IPS-NIHi7 (cell line): ENCODE measurements around the gene DOCK1.

Experiments used
- DNase-seq: peaks from one replicate; pipeline ENCODE4 v3.0.0; 2012; ENCODE audit warnings: mixed read lengths; ENCODE audit errors: extremely low spot score

Gene DOCK1

DNA sequence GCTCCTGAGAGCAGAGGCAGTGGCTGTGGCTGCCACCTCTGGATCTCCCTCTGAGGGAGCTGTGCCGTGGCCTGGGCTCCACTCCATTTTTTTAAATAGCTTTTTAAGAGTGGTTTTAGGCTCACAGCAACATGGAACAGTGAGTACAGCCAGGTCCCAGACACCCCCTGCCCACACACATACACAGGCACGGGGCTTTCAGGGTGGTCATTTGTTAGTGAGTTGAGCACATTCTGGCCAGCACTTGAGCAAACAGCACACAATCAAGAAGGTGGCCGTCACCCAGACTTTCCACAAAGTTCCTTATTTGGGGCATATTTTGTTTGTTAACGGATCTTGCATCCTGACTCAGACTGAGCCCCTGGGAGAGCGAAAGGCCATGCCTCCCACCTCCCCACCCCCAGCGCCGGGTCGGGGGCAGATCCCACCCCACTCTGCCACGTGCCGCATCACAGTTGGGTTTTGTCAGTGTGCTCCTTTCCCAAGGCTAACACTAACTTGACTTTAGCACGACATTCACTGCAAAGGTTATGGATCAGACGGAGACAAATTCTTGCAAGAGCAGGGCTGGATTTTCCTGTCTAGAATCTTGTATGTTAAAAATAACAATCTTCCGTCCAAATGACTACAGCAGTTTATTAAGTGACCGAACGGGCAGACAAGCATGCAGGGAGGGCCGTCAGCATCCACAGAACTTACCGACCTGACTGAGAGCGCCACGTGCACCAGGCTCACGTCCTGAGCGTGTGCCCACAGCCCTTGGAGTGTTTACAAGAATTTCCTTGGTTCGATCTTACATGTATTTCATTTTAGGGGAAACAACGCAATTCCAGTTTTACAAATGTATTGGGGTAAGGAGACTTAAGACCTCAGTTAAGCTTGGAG is 487.4 kb downstream of the DOCK1 start:
- DNase-seq: no peak

DNA sequence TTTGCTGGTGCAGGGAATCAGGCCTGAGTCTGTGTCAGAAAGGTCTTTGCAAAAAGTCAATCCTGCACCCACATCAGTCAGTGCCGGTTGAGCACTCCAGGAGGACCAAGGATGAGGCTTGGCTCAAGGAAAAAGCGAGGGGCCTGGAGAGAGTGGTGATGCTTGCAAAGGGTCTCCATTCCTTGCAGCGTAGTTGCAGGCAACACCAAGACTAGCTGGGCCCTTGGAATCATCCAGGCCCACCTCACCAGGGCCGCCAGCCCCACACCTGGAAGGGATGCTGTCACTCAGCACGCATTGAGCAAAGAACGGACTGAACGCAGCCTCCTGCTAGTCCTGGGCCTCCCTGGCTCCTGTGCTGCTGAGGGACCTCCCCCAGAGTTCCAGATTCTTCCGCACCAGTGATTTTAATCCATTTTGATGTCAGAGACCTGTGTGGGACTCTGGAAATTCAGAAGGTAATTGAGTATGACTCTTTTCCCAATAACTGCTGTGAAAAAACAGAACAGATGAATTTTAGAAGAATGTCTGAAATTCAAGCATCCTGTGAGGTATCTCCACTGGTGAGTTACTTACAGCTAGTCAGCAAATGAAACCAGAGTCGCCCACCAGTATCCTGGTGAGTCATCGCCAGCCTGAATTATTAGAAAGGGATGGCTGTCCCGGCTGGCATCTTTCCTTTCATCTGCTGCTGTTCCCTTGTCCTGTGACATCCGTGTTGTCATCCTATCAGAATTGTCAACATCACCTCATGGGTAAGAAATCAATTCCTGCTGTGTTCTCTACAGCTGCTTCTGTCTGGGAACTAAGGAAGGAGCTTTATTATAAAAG is 493.1 kb downstream of the DOCK1 start:
- peak; percentile 29 for DNase-seq

DNA sequence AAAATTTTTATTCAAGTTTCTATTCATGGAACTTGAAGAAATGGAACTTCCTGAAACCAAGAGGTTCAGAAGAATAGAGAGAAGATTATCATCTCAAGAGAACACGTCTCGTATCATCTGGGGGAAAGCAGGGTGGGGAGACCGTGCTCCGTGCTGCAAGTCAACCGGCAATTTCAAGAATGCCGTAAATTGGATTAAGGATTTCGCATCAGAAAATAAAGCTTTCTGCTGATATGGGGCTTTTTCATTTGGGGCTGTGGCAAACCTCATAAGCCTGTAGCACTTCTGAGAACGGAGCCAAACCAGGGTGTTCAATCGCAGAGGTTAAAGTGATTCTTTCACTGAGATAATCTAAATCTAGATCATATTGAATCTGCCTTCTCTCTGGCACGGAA is 493.7 kb downstream of the DOCK1 start:
- no peak for DNase-seq

DNA sequence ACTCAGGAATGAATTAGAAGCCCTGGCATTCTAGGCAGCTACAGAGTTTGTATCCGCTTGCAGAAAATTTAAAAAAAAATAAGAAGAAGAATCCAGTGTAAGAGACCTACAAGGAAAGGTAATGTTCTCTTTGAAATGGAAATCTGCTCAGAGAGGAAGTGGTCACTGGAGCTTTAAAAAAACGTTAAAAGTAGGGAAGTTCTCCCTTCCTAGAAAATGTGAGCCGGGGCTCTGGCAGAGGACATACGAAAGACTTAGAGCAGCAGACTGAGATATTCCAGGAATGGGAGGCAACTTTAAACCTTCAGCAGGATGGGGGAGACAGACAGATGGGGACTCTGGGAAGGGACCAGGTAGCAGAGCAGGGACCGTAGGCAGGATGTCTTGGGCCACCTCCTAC is 494.4 kb downstream of the DOCK1 start:
- no peak for DNase-seq

DNA sequence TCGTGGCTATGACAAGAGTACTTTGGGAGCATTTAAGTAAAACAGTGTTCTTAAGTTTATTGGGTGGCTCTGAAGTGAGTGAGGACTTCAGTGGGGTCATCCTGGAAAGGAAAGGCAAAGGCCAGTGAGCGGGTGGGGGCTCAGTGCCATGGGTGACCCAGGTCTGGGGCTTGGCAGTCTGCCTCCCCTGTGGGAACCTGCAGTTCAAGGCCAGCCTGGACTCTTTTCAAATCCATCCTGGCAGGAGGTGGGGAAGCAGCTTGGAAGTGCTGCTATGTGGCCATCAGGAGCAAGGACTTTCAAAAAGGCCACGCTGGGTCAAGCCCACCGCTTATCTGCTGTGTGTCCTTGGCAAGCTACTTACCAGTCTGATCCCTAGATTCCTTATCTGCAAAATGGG is 495.0 kb downstream of the DOCK1 start:
- DNase-seq: no peak

DNA sequence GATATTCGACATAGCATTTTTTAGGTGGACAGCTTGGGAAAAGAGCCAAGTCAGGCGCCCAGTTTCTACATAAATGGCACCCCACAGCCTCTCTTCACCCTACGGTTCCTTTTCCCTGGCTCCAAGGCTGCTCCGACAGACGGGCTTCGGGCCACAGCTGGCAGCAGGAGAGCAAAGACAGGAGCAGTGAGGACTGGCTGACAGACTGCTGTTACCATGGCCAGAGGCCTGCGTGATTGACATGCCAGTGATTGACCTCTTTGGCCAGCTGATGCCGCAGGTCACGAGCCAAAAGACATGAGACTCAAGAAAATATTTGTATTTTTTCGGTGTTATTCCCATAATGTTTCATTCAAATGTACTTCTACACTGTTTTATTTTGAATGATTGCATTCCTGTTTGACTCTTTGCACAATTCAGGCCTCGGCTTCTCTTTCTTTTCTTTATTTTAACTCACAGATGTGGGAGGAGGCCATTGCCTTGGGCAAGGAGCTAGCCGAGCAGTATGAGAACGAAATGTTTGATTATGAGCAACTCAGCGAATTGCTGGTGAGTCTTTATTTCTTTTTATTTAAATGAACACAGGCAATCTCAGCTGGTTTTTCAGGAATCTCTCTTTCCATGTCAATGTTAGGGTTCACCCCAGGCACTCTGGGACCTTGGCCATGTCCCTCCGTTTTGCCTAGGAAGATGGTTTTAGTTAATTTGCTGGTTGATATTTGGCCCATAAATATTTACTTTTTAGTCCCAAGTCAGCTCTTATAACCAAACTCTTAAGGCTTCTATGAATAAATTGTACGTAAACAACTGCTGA is 497.6 kb downstream of the DOCK1 start:
- DNase-seq: no peak

DNA sequence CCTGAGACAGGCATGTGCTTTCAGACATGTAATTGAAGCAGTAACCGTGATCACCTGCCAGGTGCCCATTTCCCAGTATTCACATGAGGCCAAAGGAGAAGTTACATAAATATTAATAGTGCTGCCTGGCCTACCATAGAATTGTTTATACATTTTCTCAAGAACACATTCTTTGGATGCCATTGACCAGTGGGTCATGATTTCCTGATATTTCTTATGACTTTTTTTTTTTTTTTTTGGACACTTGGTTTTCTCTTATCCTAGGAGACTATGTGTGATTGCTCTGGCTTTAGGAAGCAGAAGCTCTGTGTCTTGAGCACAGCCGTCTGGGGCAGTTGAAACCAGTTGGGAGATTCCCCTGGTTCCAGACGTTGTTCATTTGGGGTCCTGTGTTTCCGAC is 500.0 kb downstream of the DOCK1 start:
- no peak for DNase-seq

DNA sequence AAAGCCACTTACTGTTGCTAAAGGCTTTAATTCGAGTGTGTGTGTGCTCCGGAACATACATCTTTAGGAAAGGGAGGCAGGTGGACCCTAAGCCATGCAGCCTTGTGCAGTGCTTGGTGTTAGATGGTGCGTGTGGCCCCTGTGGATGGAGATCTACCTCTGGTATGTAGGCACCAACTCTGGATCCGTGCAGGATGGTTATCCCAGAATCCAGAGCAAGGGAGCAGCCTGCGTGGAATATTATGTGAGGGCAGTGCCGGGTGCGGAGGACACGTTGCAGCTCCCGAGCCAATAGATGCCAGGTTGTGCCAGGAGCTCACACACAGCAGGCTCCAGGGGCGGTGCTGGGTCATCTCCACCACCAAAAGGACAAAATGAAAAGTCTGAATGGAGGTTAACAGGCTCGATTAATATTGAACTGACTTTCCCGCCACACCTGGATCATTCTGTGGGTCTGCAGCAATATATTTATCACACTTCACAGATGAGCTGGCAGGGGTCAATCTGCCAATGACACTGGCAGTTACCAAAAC is 500.9 kb downstream of the DOCK1 start:
- no peak for DNase-seq

DNA sequence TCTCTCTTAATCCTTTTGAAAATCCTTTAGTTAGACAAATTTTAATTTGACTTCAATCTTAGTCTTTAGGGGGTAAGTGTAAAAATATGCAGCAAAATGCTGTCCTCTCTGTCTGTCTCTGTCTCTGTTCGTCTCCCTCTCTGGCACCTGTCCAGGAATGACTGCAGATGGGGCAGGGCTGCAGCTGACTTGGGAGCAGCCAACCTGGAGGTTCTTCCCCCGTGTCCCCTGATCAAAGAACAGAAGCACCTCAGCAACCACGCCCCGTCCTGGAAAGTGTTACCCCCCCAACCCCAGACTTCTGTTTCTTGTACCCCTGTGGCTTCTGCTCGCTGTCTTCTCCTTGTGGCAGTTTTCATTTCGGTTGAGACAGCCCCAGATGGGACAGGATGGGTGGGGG is 502.3 kb downstream of the DOCK1 start:
- no peak for DNase-seq

DNA sequence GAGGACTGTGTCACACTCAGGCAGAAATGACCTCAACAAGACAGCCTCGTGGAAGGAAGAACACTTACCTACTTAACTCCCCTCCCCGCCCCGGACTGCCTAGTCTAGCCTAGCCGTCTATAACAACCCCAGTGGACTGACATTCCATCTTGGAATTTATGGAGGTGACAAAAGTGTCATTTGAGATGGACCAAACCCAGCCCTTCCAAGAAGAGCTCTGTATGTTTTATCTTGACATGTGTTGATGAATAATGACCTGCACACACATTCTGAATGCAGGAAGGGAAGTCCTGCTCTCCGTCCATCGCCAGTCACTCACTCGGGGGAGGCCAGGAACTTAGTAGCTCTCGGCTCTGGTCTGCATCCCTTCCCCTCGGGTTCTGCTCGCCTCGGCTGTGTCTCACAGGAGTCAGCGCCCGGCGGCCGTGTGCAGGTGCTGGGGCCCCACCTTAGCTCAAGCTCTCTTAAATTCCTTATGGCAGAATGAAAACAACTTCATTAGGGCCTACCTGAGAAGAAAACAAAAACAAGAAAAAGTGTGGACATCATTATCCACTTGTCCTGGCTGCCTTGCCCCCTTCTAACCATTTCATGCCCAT is 503.0 kb downstream of the DOCK1 start:
- DNase-seq: no peak

DNA sequence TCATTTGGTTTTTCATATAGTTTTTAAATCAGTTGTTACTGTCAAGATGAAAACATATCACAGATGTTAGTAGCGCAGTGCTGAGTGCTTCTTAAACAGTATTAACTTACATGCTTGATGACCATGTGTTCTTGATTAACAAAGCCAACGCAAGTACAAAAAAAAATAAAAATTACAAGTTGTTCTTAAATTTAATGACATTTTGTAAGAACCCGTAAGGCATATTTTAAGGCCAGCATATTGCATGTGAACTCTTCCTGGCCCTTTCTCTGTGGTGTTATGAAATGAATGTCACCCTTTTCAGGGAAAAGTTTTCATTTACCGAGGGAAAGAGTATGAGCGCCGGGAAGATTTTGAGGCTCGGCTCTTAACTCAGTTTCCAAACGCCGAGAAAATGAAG is 503.5 kb downstream of the DOCK1 start:
- DNase-seq: no peak

DNA sequence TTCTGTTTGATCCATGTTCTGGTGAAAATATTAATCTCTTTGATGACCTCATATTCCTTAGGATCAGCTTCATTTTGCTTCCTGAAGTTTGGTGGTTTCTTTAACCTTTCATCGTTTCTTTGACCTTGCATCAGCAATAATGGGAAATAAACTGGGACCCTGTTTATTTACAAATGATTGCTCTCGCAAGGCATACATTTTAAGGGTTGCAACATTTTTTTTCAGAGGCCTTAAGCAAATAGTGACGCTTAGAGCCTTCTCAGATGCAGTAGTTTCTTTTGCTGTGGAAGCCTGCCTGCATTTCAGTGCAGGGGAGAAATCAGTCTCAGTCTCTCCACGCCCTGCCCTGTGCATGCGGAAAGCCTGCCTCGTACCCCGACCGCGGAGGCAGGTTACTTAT is 504.8 kb downstream of the DOCK1 start:
- no peak for DNase-seq

DNA sequence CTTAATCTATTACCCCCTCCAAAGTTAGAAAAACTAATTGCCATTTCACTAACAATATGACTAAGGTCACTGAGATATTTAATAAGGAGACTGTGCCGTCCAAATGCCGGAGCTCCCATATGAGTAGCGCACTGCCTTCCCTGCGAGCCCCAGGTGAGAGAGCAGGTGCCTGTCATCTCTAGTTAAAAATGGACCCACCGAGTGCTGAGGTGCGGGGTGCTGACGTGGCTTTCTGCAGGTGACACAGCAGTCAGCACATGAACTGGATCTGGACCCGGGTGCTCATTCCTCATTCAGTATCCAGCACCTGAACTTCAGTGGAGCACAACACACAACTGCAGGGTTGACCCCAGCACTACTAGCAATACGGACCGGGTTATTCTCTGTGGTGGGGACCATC is 505.8 kb downstream of the DOCK1 start:
- no peak for DNase-seq

DNA sequence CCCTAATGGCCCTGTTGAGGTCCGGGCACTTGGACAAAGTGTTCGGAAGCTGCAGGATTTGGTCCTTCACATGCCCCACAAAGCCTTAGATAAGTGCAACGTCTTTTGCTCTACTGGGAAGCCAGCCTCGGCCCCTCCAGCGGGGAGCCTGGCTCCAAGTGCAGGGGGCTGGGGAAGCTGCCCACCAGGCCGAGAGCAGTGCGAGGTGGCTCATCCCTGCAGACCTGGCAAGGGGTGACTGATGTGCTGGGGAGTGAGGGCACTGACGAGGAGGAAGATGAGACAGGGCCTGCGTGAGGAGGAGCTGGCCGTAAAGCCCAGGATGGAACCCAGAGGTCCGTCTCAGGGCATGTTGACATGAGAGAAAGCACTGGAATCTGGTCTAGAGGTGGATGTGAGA is 508.1 kb downstream of the DOCK1 start:
- DNase-seq: no peak

DNA sequence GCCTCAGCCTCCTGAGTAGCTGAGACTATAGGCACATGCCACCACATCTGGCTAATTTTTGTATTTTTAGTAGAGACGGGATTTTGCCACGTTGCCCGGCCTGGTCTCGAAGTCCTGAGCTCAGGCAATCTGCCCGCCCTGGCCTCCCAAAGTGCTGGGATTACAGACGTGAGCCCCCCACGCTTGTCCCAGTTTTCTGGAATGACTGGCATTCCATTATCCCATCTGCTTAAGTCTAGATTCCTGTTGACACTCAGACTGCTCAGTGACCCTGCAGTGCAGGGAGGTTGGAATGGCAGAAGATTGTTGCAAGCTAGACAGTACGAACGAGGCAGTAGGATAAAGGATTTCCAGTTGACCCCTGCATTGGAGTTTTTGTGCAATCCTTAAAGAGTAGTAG is 508.8 kb downstream of the DOCK1 start:
- DNase-seq: no peak

DNA sequence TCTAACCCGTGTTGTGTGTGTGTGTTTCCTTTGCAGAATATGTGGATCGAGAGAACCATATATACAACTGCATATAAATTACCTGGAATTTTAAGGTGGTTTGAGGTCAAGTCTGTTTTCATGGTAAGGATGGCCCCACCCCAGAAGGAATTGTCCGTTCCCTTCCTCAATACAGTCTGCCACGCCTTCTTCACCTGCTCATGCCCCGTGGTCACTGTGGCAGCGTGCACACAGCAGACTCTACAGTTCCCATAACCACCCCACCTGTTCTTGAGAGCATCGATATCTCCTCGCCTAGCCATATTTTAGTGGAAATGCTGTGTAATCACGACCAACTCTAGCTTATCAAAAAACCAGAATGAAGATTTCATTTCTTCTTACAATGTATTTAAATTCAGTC is 509.9 kb downstream of the DOCK1 start:
- DNase-seq: no peak

DNA sequence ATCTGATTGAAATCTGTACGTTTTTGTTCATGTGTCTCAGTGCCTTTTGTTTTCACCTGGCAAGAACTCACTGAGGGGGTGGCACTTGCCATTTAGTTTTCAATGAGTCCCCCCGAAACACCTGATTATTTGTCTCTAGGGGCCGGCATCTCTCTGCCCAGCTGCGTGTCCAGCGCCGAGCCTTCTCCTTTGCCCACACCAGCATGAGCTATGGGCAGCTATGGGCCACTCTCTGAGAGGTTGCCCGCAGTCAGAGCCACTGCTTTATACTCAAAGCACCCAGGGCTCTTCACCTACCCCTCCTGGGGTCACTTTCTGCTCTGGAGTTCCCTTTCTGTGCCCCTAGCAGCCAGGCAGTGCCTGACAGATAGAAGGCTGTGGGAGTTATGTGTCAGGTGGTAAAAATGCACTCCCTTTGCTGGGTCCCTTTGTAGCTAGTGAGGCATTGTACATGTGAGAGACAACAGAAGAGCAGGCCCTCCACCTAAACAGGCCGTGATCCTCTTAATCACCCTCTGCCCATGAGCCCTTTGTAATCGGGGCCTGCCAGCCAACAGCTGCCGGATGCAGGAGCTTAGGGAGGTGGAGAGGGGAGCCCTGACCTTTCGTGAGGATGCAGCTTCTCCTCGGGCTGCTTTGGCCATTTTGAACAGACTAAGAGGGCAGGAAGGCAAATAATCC is 510.8 kb downstream of the DOCK1 start:
- no peak for DNase-seq

DNA sequence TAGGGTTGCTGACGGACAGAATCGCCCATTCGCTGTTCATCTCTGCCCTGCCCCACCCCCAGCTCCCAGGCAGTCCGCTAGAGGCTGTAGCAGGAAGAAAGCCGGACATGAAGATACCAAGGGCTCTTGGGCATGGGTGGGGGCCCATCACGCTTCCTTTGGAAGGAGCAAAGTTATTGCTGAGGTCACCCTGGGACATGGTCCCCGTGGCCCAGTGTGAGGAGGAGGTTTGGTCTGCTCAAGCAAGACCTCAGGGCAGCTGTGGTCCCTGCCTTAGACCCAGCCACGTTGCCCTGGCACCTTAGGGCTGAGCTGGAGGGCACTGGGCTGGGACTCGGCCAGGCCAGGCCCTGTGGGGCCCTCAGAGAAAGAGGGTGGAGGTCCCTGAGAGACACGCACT is 511.8 kb downstream of the DOCK1 start:
- DNase-seq: no peak

DNA sequence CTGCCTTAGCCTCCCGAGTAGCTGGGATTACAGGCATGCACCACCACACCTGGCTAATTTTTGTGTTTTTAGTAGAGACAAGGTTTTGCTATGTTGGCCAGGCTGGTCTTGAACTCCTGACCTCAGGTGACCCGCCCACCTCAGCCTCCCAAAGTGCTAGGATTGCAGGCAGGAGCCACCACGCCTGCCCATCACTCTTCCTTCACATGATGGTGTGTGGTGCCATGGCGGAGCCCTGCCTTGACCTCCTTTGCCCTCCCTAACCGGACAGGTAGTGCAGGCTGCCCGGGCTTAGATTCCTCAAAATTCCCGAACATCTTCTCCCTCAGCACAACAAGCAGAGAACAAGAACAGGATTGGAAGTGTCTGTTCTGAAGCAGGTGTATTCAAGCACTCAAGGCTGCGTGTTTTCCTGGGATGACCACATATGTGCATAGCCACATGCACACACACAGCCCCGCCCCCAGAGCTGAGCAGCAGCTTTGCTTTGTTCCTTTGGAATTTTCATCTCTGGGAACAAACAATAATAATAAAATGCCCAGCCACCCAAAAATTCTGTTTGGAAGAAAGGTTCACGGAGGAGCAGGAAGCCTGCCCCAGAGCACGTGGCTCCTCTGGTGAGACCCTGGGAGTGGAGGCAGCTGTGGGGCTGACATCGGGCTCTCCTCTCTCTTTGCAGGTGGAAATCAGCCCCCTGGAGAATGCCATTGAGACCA is 512.6 kb downstream of the DOCK1 start:
- DNase-seq: no peak

DNA sequence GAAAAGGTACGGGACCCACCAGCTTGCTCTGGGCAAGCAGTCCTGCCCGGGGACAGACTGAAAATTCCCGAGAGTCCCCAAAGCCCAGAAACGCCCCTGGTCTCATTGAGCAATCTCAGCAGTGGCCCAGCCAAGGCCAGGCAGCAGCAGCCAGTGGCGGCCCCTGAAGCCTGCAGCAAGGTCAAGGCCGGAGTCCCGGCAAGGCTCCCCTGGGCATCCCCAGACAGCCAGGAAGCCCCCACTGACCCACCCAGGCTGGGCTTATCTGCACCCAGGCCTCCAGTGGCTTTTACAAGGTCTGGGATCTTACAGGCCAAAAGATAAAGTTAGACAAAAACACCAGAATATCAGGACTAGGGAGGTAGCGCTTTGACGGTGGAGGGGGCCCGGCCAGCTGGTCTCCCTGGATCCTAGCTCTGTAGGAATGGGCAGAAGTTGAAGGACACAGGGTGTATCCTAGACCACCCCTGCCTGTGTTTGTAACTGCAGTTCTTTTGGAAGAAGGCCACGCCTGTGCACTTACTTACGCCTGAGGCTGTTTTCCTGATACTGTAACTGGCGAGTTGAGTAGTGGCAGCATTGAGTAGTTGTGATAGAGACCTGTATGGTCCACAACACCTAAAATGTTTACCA is 513.4 kb downstream of the DOCK1 start:
- DNase-seq: no peak
